Erythroblast (primary cell): ENCODE results near the gene IARS1.

Source experiments
- GATA1 ChIP-seq: IDR thresholded peaks from 2 replicates; pipeline ENCODE4 v1.6.1; 2011; ENCODE audit warnings: low read depth, mild to moderate bottlenecking, control low read depth, low read length, moderate library complexity
- POLR2A ChIP-seq: IDR thresholded peaks from 2 replicates; pipeline ENCODE4 v1.6.1; 2011; ENCODE audit warnings: mild to moderate bottlenecking, low read length

DNA sequence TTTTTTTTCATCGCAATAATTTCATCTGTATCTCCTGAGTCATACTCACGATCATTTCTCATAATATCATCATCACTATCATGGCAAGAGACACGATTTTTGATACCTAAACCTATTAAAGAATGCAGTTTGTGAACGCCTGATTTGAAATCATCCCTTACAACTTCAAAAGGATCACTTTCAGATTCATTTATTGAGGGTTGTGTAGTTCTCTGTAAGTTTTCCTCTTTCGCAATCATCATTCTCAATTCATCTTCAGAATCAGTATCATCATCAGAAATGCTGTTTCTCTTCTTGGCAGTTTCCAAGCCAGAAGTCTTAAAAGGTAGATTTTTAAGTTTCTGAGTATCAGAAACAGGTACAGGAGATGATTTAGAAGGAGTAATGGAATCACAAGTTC, 22.0 kb upstream of the IARS1 start:
- TF ChIP-seq POLR2A (no peak), GATA1 (no peak)
